UCSD-AML1 (cell line): Measurements from ENCODE around the gene CCR5.
"Not testable (repeated sequence)": the region's sequence is repeated elsewhere in the genome, so short reads cannot be mapped to it uniquely, and the experiment has no call there.

Experiments used
- DNase-seq: peaks from one replicate; lab custom pipeline; 2025; ENCODE audit not compliant: unreplicated experiment; lab: John Stamatoyannopoulos, UW

CCR5 gene

DNA sequence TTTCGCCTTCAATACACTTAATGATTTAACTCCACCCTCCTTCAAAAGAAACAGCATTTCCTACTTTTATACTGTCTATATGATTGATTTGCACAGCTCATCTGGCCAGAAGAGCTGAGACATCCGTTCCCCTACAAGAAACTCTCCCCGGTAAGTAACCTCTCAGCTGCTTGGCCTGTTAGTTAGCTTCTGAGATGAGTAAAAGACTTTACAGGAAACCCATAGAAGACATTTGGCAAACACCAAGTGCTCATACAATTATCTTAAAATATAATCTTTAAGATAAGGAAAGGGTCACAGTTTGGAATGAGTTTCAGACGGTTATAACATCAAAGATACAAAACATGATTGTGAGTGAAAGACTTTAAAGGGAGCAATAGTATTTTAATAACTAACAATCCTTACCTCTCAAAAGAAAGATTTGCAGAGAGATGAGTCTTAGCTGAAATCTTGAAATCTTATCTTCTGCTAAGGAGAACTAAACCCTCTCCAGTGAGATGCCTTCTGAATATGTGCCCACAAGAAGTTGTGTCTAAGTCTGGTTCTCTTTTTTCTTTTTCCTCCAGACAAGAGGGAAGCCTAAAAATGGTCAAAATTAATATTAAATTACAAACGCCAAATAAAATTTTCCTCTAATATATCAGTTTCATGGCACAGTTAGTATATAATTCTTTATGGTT is at the start of gene CCR5:
CCR5 (plus strand) TSS at position 108 of the 680 bp plus-strand sequence. CDS start 1,957 bp downstream, outside the sequence.
- no peak for DNase-seq

DNA sequence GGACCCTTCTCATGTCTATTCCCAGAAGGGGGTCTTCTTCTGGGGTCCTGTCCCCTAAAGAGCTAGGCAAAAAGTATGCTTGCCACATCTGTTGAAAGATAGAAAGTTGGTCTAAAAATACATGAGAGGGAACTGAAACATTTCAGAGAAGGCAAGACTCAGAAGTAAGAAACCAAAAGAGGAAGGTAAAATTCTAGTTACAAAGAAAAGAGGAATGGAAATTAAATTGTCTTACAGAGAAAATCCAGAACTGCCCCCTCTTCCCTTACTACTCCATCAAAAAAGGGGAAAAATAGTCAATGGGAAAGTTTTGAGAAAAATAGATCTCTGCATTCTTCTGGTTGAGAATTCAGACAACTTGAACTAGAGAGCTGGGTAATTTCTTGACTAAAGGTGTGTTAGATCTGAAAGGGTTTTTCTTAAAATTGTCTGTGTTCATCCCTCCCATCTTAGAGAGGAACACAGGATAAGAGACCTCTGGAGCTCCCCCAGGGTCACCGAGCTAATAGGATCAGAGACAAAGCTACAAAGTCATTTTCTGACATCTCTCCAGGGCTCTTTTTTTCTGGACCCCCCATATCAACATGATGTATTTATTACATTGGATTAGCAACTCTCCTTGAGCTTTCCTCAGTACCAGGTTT is 49.2 kb upstream of the CCR5 start:
- no peak for DNase-seq

DNA sequence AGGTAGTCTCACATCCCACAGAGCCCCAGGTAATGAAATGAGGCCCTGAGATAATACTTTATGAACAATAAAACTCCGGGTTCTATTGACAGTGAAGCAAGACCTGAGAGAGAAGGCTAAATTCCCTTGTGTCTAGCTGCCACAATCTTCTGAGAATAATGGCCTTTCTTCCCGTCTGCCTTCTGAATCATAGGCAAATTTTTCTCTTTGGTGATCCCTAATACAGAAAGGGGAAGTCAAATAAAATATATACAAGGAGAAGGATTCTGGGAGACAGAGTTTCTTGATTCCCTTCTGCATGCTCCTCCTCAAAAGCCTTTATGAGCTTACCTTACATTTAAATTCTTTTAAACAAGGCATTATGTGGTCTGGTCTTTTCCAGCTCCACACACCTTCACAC is 46.7 kb upstream of the CCR5 start:
- no peak for DNase-seq

DNA sequence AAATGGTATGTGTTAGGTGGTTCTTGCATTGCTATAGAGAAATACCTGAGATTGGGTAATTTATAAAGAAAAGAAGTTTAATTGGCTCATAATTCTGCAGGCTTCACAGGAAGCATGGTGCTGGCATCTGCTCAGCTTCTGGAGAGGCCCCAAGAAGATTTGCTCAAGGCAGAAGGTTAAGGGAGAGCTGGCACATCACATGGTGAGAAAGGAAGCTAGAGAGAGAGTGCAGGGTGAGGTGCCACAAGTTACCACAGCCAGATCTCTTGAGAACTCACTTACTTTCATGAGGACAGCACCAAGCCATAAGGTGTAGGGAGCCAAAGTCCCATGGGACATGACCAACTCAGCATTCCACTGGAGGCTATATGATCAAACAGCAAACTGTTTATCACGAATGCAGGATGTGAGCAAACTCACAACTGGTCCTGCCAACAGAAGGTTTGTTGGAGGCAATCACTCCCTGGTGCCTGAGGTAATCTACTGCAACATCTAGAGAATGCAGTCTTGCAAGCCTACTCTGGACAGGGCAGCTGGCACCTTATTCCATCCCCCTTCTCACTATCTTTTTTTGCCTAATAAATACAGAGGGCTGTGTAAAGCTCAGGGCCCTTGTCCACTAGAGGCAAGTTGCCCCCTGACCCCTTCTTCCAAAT is 45.0 kb upstream of the CCR5 start:
- DNase-seq: no peak

DNA sequence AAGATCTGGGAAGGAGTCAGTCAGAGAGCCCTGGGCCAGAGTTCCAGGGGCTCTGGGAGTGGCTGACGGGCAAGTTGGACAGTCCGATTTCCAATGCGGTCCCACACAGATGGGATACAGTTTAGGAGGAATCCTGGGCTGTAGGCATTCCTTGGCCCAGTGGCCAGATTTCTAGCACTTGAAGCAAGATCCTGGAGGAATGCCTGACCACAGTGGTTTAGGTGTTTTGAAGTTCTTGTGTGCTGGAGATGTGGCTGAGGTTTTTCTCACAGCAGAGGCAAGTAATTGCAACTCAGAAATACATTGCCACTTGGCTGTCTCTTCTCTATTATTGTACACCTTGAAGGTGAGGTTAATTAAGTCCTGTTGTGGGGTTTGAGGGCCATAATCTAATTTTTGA is 40.1 kb upstream of the CCR5 start:
- DNase-seq: not testable (repeated sequence)

DNA sequence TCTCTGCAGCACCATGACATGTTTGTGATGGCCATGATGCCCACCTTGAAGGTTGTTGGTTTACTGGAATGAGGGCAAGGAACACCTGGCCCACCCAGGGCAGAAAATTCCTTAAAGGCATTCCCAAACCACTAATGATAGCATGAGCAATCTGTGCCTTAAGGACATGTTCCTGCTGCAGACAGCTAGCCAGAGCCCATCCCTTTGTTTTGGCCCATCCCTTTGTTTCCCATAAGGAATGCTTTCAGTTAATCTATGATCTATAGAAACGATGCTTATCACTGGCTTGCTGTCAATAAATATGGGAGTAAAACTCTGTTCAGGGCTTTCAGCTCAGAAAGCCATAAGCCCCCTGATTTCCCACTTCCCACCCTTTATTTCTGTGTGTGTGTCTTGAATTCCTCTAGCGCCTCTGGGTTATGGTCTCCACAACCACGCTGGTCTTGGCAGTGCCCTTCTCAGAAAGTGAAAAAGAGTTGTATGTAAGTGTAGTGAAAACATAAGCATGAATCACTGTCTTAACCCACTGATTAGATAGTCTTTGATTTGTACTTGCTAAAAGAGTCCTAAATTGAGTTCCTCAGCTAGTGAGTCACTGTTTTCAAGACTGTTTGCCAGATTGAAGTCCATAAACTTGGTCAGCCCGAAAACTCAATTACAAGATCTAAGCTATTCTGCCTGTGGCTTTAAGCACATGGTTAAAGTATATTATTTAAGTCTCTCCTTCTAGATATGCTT is 35.8 kb upstream of the CCR5 start:
- DNase-seq: no peak

DNA sequence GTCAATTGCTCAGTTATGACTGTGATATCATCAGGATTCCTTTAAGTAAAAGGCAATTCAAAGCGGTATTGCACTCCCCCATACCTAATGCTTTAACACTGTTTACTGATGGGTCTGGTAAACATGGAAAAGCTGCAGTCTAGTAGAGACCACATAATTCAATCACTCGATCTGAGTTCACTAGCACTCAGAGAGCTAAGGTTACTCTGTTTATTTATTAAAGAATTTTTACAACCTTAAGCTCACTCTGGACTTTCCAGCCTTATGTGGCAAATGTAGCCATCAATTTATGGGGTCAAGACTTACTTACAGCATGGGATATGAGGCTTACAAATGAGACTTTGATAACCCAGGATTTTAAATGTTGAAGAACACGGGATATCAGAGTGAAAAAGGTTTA is 35.2 kb upstream of the CCR5 start:
- no peak for DNase-seq

DNA sequence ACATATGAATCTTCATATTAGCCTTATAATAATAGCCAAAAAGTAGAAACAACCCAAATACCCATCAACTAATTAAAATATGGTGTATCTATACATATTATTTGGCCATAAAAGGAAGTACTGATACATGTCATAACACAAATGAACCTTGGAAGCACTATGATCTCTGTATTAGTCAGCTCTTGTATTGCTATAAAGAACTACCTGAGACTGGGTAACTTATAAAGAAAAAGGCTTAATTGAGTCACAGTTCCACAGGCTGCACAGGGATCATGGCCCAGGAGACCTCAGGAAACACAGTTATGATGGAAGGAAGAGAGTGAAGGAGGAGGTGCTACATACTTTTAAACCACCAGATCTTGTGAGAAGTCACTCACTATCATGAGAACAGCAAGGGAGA is 32.8 kb upstream of the CCR5 start:
- no peak for DNase-seq

DNA sequence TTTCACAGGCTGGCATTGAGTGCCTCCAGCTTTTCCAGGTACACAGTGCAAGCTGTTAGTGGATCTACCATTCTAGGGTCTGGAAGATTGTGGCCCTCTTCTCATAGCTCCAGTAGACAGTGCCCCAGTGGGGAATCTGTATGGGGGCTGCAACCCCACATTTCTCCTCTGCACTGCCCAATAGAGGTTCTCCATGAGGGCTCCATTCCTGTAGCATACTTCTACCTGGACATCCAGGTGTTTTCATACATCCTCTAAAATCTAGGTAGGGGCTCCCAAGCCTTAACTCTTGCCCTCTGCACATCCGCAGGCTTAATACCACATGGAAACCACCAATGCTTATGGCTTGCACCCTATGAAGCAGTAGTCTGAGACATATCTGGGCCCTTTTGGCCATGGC is 31.9 kb upstream of the CCR5 start:
- DNase-seq: no peak

DNA sequence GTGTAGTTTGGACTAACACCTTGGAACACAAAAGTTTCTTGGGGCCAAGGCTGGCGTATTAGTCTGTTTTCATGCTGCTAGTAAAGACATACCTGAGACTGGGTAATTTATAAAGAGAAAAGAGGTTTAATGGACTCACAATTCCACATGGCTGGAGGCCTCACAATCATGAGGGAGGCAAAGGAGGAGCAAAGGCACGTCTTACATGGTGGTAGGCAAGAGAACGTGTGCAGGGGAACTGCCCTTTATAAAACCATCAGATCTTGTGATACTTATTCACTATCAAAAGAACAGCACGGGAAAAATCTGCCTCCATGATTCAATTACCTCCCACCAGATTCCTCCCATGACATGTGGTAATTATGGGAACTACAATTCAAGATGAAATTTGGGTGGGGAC is 26.3 kb upstream of the CCR5 start:
- no peak for DNase-seq

DNA sequence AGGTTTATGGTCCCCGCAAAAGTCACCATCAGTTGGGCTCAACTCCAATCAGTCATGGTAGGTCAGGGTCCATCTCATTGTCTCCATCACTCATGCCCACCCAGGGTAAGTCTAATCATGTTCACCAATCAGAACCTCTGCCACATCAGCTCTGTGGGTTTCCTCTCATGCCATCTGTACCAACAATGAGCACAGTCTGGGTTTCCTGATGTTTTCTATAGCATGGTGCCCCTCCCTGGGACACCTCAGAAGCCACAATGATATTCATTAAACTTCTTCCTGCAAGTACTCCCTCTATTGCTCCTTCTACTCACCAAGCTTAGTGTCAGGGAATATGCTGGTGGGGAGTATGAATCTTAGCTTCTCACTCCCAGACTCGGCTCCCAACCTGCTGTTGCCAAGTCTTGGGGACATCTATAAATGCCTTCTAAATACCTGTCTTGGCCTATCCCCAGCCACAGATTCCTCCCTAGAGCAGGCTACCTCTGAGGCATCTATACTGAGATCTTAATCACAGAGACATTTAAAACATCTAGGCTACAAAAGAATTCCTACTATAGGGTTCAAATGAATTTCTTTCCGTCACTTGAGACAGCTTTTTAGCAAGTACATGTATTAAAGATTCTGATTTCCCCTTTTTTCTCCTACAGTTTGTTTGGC is 21.8 kb upstream of the CCR5 start:
- DNase-seq: no peak

DNA sequence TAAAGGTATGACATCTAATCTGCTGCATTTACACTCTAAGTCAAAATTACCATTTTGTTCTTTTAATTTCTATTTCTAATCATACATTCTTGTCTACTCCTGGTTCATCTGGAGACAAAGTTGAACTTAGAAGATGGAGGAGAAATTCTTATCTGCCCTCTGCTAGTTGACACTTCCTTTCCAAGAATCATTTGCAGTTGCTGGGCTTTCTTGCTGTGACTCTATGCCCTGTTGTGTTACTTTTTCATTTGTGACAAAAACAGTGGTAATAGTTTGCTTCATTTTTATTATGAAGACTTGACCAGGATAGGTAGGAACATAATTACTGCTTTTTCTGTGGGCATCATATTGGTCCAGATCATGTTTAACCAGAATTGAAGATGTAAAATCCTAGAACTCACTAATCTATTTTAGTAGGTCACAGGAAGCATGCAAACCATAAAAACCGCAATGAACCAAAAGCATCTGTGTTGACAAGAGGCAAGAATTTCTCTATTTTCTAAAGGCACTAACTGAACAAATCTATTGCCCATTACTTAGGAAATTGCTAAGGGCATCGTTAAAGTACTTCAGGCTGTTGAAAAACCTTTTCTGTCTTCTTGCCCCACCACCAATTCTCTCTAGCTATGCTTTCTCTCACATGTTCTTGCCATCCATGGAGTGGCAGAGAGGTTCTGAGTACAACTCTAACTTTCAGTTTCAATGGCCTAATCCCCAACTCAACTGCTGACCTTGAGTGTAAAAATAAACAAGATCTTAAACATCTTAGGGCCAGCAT is 21.1 kb upstream of the CCR5 start:
- DNase-seq: no peak

DNA sequence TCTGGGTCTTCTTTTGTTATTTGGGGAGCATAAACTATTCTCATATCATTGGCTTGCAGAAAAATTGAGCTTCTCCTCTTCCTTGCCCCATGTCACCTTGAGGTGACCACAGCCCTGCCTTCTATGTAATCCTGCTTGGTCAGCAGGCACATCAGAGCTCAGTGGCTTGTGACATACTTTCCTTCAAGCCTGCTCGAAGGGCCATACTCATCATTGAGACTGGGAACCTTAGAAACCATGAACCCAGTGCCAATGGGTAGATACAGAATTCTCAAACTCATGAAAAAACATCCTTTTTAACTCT is 20.5 kb upstream of the CCR5 start:
- DNase-seq: no peak

DNA sequence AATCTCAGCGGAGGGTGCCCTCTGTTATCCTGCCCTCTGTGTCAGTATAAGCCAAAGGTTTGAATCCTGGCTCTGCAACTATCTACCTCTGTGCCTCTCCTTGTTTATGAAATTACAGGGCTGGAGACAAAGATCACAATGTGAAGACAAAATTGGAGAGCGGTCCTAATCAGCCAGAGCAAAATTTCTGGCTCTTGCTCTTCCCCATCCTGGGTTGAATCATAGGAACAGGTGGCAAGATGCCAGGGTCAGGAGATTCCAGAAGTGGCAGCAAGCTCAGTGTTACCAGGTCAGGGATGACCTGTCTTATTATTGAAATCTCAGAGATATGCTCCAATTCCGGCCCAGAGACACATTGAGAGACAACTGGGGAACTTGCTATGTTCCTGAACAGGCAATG is 19.1 kb upstream of the CCR5 start:
- no peak for DNase-seq

DNA sequence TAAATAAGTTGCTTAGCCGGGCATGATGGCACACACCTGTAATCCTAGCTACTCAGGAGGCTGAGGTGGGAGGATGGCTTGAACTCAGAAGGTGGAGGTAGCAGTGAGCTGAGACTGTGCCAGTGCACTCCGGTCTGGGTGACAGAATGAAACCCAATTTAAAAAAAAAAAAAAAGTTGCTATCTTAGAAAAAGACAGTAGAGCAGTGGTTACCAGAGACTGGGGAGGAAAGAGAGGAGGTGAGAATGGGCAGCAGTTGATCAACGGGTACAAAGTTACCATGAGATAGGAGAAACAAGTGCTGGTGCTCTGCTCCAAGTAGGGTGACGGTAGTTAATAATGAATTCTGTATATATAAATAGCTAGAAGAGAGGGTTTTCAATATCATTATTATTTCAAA is 17.7 kb upstream of the CCR5 start:
- no peak for DNase-seq

DNA sequence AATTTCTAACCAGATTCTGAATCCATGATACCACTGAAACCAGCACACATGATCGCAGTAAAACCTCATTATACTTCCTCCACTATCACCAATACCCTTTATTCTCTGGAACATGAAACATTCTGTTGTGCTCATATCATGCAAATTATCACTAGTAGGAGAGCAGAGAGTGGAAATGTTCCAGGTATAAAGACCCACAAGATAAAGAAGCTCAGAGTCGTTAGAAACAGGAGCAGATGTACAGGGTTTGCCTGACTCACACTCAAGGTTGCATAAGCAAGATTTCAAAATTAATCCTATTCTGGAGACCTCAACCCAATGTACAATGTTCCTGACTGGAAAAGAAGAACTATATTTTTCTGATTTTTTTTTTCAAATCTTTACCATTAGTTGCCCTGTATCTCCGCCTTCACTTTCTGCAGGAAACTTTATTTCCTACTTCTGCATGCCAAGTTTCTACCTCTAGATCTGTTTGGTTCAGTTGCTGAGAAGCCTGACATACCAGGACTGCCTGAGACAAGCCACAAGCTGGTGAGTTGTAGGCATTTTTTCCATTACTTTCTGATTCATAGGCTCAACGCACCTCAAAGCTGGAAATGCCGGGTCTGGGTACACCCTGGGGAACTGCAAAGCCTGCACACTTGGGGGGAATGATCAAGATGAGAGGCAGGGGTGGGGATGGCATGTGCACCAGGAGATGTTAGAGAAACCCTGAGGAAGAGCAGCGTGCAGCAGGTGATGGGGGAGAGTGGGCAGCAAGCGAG is 16.9 kb upstream of the CCR5 start, which contains the start of gene CCR2:
CCR2 (plus strand) TSS at position 465 of the 764 bp plus-strand sequence. CDS start 3,417 bp downstream, outside the sequence.
- no peak for DNase-seq

DNA sequence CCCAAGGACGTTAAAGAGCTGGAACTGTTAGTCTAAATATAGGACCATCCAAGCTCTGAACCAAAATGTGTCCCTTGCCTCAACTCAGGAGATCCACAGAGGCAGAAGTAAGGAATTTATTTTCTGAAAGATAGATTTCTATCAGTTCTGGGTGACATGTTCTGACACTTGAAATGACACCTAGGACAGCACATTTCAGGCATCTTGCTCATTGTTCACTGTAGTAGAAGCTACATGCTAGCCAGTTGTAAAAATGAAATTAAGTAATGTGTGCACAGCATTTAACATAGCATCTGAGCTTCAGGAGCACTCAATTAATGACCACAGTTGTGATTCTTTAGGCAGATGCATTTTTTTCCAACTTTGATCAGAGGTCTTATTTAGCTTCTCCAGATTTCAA is 16.3 kb upstream of the CCR5 start:
- no peak for DNase-seq

DNA sequence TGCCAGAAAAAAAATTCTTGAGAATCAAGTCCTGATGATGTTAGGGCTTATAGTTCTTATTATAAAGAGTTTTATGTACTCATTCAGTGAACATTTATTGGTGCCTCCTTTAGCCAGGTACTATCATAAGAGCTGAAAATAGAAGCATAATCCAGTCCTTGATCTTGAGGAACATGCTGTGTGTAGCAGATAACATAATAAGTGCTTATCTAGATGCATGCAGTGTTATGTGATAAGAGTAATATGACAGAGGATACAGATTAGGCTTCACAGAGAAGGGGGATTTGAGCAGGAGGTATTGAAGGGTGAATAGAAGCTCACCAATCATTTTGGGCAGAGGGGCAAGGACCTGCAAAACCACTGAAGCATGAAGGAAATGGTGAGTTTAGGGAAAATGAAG is 15.8 kb upstream of the CCR5 start:
- no peak for DNase-seq

DNA sequence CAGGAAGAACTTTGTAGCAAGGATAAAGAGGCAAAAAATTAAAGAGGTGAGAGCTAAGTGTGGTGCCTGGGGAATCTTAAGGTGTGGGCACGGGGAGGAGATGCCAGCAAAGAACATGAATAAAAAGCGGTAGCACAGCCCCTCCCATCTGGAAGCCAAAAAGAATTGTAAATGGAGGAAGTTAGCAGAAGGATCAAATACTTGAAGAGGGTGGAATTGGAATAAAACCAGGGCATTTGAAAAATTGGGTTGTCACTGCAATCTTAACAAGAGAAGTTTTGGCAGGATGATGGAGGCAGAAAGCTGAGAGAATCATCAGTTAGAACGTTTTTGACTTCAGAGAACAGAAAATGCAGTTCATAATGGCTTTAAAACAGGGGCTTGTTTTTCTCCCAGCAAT is 14.5 kb upstream of the CCR5 start:
- no peak for DNase-seq

DNA sequence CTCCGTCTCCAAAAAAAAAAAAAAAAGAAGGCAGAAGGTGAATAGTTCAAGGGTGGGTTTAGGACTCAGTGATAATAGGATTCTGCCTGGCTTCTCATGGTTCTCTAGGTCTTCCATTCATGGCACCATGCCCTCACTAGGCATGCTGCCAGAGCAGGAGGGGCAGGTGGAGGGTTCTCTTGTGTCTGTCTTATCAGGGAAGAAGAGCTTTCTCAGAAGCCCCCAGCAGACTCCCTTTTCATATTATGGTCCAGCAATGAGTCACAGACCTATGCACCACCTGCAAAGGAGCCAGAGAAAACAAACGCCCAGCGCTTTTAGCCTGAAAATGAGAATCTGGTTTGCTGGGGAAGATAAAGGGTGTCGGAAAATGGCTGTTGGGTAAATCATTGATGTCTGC is 13.8 kb upstream of the CCR5 start:
- DNase-seq: no peak
